Effector CD8-positive, alpha-beta T cell (primary cell): ENCODE measurements around the gene CDC23.
"Not testable (repeated sequence)": the region's sequence is repeated elsewhere in the genome, so short reads cannot be mapped to it uniquely, and the experiment has no call there.

Experiments
- DNase-seq: peaks from one replicate; lab custom pipeline; 2025; lab: John Stamatoyannopoulos, UW

CDC23 gene

DNA sequence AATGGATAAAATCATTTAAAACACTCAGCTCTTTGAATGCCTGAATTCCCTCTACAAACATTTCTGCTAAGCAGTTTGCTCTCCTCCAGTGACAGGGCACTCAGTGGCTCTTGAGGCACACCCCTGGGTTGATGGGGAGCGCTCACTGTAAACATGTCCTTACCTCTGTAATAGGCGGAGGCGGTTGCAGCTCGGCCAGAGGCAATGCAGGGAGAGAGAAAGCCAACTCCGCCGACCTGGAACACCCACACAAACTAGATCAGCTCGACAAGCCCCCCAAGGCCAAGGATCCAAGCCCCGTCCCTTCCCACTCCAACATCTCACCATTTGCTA lies 329 bp downstream of the CDC23 start:
- no peak for DNase-seq

DNA sequence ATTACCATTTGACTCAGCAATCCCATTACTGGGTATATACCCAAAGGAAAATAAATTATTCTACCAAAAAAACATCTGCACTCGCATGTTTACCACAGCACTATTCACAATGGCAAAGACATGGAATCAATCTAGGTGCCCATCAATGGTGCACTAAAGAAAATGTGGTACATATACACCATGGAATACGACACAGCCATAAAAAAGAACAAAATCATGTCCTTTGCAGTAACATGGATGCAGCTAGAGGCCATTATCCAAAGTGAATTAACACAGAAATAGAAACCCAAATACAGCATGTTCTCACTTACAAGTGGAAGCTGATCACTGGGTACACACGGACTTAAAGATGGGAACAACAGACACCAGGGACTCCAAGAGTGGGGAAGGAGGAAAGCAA lies 2.1 kb downstream of the CDC23 start:
- DNase-seq: no peak

DNA sequence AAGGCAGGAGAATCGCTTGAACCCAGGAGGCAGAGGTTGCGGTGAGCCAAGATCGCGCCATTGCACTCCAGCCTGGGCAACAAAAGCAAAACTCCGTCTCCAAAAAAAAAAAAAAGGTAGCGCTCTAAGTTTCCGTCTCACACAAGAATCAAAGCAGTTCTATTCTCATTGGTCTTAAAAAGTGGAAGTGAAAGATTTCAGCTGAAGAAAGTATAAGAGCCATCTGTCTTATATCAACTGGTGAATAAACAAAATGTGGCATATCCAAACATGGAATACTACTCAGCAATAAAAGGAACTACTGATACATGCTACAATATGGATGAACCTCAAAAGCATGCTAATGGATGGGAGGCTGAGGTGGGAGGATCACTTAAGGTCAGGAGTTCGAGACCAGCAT lies 19.3 kb downstream of the CDC23 start:
- not testable (repeated sequence) for DNase-seq

DNA sequence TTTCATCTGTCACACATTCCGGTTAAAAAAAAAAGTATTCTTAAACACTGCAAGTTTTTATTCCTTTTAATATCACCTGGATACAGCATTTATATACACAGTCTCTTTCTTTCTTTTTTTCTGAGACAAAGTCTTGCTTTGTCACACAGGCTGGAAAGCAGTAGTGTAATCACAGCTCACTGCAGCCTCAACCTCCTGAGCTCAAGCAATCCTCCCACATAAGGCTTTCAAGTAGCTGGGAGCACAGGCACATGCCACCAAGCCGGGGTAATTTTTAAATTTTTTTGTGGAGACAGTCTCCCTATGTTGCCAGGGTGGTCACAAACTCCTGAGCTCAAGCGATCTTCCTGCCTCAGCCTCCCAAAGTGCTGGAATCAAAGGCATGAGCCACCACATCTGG lies 20.3 kb downstream of the CDC23 start:
- no peak for DNase-seq

DNA sequence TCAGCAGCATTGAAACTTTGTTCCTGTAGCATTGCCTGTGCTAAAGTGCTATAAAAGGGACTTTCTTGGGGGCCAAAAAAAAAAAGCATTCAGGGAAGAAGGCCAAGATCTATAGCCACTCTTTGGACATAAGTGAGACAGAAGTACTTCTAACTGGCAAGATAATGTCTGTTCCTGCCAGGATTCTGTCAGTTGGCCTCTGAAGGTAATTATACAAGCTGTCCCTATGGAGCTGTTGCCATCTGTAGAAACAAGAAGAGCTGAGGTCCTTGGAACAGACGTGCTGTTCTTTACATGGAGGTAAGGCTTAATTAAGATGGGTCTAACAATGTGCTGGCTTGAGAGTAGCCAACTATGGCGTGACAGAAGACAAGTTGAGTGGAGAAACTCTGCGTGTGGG lies 24.5 kb downstream of the CDC23 start:
- no peak for DNase-seq

DNA sequence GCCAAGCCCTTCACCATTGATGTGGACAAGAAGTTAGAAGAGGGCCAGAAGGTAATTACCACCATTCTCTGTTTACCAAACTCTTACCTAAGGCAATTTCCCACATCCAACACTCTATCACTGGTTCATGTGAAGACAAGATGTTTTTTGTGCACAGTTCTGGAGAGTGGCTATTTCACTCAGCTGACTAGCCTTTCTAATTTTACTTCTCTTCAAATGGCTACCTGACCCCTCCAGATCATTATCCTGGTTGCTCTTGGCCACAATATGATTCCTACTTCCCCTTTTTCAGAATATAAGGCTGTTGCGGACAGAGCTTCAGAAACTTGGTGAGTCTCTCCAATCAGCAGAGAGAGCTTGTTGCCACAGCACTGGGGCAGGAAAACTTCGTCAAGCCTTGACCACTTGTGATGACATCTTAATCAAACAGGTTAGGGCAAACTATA lies 27.1 kb downstream of the CDC23 start:
- DNase-seq: no peak

DNA sequence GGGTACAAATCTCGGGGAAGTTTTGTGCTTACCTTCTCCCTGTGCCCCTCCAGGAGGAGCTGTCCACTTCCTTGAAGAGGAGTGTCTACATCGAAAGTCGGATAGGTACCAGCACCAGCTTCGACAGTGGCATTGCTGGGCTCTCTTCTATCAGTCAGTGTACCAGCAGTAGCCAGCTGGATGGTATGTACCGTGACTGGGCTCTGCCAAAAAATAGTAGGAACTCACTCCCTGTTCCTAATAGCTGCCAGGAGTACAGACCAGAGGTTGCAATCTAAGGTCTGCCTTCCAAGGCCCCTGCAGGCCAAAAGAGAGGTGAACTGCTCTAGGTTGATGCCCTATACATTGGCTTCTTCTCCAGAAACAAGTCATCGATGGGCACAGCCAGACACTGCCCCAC lies 30.3 kb downstream of the CDC23 start:
- no peak for DNase-seq

DNA sequence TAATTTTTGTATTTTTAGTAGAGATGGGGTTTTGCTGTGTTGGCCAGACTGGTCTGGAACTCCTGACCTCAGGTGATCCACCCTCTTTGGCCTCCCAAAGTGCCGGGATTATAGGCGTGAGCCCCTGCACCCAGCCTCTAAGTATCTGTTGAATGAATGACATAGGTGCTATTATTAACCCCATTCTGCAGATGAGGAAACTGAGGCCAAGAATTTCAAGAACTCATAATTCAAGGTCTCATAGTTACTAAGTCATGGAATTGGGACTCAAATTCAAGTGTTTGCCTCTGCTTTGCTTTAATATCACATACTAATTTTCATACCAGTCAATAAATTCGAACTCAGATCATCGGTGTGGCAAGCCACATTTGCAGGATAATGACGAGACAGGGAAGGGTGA lies 32.3 kb downstream of the CDC23 start:
- no peak for DNase-seq

DNA sequence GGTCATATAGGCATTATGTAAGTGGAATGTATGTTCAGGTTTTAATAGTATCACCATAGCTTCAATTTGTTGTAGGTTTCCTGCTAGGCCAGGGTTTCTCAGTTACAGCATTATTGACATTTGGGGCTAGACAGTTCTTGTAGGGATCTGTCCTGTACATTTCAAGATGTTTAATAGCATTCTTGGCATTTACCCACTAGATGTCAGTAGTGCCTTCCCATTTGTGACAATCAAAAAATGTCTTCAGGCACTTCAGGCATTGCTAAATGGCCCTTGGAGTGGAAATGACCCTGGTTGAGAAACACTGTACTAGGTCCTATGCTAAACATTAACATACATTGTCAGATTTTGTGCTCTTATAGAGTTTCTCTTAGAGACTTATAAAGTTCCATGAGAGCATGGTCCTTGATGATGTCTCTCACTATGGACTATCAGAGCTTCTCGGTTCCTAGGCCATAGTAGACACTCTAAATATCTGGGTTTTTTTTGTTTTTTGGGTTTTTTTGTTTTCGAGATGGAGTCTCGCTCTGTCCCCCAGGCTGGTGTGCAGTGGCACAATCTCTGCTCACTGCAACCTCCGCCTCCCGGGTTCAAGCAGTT lies 32.8 kb downstream of the CDC23 start:
- DNase-seq: no peak

DNA sequence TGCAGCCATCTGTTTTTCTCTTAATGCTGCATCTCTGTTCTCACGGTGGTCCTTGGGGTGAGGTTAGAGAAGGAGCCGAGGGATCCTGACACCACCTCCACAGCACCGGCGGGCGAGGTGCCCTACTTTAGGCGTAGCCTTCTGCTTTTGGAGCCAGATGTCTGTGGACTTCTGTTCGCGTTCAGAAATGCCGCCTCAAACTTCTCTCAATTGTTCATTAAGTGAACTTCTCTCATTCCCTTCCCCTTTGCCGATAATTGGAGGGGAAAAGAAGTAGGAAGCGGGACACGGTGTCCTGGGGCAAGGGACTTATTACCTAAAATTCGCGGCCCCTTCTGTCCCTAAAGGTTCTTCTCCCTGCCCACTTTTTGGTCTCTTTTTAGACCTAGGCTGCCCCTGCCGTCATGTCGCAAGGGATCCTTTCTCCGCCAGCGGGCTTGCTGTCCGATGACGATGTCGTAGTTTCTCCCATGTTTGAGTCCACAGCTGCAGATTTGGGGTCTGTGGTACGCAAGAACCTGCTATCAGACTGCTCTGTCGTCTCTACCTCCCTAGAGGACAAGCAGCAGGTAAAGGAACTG lies 33.8 kb downstream of the CDC23 start:
- DNase-seq: no peak

DNA sequence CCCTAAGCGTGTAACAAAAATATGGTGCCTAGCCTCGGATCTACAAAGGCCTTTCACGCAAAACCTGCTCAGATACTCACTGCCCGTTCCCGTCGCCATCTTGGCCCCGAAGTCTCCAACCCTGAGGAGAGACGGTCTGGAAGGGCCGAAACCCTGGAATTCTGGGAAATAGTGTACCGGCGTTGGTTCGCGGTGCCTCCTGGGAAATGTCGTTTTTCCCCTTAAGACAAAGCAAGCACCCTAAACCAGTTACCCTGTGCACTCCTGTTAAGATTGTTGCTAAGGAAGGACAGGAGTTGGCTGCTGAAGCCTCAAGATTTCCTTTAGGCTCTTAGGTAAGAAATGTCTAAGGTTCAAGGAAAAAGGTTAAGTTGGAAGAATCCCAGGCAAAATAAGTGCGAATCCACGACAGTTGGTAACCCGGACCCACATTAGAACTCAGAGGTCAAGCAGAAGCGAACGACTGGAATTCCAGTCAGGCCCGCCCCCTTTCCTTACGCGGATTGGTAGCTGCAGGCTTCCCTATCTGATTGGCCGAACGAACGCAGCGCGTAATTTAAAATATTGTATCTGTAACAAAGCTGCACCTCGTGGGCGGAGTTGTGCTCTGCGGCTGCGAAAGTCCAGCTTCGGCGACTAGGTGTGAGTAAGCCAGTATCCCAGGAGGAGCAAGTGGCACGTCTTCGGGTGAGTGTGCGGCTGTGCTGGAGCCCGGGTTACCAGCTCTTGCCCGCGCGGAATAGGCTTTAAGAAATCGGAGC lies 34.4 kb downstream of the CDC23 start, which contains the start of the genes BRD8 and KIF20A:
Gene BRD8, minus strand, starts transcription at position 115 of the 761 bp plus-strand sequence. Its CDS starts 16 bp downstream, at position 99.
Gene KIF20A, plus strand, starts transcription at position 597 of the 761 bp plus-strand sequence. CDS start 569 bp downstream, outside the sequence.
- peak; percentile 83 for DNase-seq

DNA sequence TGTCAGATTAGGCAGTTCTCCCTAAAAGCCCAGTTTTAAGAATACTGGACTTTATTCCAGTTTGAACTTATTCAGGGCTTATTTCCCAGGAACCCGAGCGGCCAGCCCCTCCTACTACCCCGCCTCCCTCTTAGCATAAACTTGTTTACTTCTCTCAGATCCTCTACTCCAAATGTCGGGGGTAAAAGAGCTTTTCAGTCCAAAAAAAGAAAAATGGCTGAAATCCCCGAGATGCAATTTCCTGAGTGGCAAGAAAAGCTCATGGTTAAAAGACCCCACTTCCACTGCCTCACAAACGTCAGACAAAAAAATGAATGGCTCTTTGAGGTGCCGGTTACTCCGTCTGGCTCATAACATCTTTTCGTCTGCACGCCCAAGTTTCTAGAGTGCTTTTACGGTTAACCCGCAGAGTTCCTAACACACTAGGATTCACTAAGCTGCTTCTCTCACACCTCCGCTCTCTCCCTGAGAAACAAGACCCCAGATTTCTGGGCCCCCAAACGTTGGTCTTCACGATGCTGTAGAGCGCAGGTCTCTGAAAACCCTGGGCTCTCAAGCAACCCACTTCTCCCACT lies 35.1 kb downstream of the CDC23 start:
- no peak for DNase-seq

DNA sequence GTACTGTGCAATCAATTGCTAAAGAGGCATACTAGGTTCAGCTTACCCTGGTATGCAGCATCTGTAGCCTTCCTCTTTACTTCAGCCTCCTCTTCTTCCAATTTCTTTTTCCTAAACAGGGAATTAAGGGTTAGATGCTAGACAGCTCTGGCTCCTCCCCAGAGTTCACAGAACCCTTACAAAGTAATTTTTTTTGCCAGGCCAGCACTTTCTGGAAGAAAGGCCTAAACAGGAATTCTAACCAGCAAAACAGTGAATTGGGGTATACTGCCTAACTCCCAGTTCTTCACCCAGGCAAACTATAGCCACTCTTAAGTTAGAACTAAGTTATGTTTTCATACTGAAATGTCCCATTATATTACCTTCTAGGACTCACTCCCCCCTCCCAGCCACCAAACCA lies 42.8 kb downstream of the CDC23 start:
- no peak for DNase-seq

DNA sequence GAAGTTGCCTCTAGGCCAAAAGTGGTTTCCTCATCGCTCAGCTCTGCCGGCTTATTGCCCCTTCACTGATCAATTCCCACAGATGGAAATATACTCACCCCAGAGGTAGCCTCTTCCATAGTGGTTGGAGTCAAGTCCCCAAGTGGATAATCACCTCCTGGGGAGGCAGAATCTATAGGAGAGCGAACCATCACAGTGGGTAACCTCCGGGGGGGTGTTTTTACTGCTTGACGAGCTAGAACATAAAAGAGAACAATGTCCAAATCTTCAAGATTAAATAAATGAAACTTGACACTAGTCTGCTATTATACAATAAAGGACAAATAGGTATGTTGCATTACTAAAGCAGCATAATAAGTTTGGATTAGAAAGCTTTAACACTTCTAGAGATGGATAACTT lies 44.0 kb downstream of the CDC23 start:
- DNase-seq: no peak

DNA sequence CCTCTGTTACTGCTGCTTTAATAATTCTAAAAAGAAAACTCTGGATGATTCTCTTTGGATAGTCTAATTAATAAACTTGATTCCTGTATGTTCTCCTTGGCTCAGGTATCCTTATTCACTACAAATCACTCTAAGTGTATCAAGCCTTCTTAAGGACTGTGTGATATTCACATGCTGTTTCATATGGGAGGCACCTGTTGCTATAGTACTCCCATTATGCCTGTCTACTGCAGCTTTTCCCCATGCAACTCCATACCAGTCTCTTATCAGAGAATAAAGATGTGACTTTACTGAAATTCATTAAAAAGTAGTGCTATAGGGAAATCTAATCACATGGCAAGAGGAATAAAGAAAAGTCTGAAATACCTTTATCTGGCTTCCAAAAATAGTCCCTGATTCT lies 49.4 kb downstream of the CDC23 start:
- no peak for DNase-seq

DNA sequence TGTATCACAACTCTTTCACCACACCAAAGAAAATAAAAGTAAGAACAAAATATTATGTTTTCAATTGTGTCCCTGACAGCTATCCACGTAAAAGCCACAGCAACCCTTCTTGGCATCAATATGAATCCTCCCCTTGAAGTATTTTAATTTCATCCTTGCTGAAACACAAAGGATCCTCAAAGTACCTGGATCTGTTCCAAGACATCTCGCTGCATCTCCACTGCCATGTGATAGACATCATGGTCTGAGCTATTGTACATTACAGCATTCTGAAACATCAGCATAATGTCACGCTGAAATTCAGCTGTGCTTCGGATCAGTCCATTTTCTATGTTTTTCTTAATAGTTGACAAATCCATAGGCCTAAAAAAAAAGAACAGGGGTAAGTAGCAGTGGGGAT lies 52.4 kb downstream of the CDC23 start:
- no peak for DNase-seq

DNA sequence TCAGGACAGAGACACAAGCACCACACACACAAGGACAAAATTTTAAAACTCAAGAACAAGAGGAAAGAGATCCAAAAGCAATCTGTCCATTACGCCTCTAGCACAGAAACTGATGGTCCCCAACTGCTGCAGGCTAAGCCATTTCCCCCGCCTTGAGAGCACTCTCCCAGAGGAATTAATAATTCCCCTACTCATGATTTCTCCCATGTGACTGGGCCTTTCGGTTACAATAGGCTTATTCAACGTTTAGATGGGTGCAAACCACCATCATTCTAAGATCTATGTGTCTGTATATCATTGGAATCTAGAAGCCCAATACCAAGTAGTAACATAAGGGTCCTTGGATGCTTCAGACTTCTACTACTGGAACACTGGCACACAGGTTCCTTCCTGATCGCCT lies 53.5 kb downstream of the CDC23 start:
- DNase-seq: no peak

DNA sequence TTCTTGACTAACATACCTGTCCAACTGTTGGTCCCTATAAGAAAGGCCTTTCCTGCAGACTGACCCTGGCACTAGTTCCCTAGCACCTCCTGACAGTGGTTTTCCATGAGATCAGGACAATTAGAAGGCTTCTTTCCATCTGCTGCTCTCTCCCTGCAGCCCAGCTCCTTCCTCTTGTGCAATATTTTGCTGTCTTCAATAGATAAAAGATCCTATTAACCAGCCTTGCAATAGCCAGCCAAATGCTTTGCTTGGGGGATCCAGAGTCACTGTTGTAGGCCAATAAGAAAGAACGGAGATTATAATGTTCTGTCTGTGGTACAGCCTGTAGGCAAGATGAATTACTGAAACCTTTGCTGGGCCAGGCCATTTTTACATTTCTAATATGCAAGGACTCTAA lies 55.5 kb downstream of the CDC23 start:
- DNase-seq: no peak

DNA sequence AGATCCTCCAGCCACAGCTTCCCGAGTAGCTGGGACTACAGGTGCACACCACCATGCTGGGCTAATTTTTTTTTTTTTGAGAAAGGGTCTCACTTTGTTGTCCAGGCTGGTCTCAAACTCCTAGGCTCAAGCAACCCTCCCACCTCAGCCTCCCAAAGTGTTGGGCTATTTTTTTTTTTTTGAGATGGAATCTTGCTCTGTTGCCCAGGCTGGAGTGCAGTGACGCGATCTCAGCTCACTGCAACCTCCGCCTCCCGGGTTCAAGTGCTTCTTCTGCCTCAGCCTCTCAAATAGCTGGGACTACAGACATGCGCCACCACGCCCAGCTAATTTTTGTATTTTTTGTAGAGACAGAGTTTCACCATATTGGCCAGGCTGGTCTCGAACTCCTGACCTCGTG lies 57.1 kb downstream of the CDC23 start:
- DNase-seq: not testable (repeated sequence)

DNA sequence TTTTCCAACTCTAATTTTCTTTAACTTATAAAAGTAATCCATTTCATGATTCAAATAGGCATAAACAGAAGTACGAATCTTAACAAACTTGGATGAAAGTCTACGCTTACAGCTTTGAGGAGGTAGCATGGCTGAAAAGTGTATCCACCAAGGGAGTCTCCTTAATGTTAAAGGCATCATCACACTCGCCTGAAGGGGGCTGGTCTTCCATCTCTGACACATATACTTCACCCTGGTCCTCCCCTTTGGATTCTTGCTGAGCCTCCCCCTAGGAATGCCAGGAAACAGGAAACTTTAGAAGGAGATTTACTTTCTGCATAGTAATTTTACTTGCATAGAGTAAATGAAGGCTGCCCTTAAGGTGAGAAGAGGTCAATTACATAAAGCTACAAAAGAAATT lies 63.6 kb downstream of the CDC23 start:
- no peak for DNase-seq

DNA sequence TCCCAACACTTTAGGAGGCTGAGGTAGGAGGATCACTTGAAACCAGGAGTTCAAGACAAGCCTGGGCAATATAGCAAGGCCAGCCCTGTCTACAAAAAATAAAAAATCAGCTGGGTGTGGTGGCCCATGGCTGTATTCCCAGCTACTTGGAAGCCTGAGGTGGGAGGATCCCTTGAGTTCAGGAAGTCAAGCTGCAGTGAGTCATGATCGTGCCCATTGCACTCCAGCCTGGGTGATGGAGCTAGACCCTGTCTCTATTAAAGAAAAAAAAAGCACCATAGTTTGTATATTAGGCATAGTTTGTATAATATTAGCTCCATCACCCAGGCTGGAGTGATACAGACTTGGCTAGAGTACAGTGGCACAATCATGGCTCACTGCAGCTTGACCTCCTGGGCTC lies 64.3 kb downstream of the CDC23 start:
- DNase-seq: no peak

DNA sequence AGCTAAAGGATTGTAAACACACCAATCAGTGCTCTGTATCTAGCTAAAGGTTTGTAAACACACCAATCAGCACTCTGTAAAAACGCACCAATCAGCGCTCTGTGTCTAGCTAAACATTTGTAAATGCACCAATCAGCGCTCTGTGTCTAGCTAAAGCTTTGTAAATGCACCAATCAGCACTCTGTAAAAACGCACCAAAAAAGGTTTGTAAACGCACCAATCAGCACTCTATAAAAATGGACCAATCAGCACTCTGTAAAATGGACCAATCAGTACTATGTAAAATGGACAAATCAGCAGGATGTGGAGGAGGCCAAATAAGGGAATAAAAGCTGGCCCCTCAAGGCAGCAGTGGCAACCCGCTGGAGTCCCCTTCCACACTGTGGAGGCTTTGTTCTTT lies 69.5 kb downstream of the CDC23 start:
- not testable (repeated sequence) for DNase-seq

DNA sequence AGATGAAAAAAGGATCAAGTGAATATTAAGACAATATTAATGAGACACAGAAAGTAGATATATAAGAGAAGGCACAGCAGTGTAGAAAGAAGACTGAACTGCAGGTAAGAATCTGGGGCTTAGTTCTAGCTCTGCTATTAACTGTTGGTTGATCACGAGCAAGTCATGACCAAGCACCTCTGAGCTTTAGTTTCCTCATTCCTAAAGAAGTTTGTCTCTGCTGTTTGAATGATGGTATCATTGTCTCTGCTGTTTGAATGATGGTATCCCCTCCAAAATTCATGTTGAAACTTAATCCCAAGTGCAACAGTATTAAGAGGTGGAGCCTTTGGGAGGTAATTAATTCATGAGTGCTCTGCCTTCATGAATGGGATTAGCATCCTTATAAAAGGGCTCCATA lies 71.4 kb downstream of the CDC23 start:
- no peak for DNase-seq
